ENCODE measurements around the gene GRM8.

GRCh38 chr7:127264219-127264618 lies 11.5 kb upstream of the GRM8 start:
- TF ChIP-seq CTCF (IDR thresholded peaks at IDR 0.05; ENCODE audit: borderline replicate concordance, extremely low read depth, low read length, poor library complexity, severe bottlenecking), result no peak
- no peak for TF ChIP-seq EZH2 (IDR thresholded peaks at IDR 0.05; ENCODE audit: borderline replicate concordance, low read depth, low read length, severe bottlenecking)

Measured in DND-41 (cell line).